SK-N-SH (cell line): ENCODE measurements around the gene SLC44A5. TPM values are rescaled to one million over a fixed set of nuclear protein-coding genes. Genes with fewer than 3 reads are reported as not detected.

Experiments
- CTCF ChIA-PET: fragments of 300-600, 350-600 bp; formaldehyde crosslinking; extraction: SDS; loops from one replicate; lab custom pipeline; 2021; lab: Yijun Ruan, JAX
- POLR2A ChIA-PET: fragments of 350-600 bp; sonication (Branson Sonifier 250); formaldehyde crosslinking; extraction: SDS; loops from one replicate; lab custom pipeline; 2020; ENCODE audit warnings: antibody characterized with exemption, inconsistent platforms; lab: Yijun Ruan, JAX
- DNase-seq: peaks from one replicate; pipeline ENCODE4 v3.0.0; 2012
- H2AFZ ChIP-seq: fragments of 200-600 bp; sonication (generic); 2 replicates; pipeline ENCODE4 v1.8.1; 2016; ENCODE audit warnings: antibody characterized with exemption, mild to moderate bottlenecking, low read depth
- H3F3A ChIP-seq: fragments of 200-600 bp; sonication (generic); replicated peaks from 2 replicates; pipeline ENCODE3; 2016; ENCODE audit warnings: antibody characterized with exemption, mild to moderate bottlenecking; ENCODE audit not compliant: insufficient read depth
- H3K27ac ChIP-seq, 2 experiments: fragments of 200-500 bp in 1 of 2; fragments of 200-600 bp in 1 of 2; sonication (Bioruptor generic) in 1 of 2; sonication (generic), shearing (Covaris generic) in 1 of 2; 2 replicates each; pipeline versions ENCODE4 v1.5.1 to v1.6.1; 2014 to 2016; ENCODE audit warnings: low read depth in 2 of 2, inconsistent platforms in 1 of 2, low read length in 1 of 2, mild to moderate bottlenecking in 1 of 2, mixed read lengths in 1 of 2
- H3K27me3 ChIP-seq: fragments of 200-600 bp; sonication (generic), shearing (Covaris generic); 2 replicates; pipeline ENCODE4 v1.6.1; 2016; ENCODE audit warnings: mixed run types; ENCODE audit not compliant: insufficient read depth
- H3K36me3 ChIP-seq, 2 experiments: fragments of 200-500 bp in 1 of 2; fragments of 200-600 bp in 1 of 2; sonication (Bioruptor generic) in 1 of 2; sonication (generic) in 1 of 2; replicated peaks in 1 of 2; 2 replicates each; pipeline versions ENCODE3 to v1.5.1; 2014 to 2016; ENCODE audit warnings: low read length in 1 of 2, mild to moderate bottlenecking in 1 of 2; ENCODE audit not compliant: insufficient read depth in 2 of 2, control insufficient read depth in 1 of 2
- H3K4me1 ChIP-seq, 2 experiments: fragments of 200-500 bp in 1 of 2; fragments of 200-600 bp in 1 of 2; sonication (Bioruptor generic) in 1 of 2; sonication (generic), shearing (Covaris generic) in 1 of 2; 2 replicates each; pipeline versions ENCODE4 v1.5.1 to v1.6.1; 2014 to 2016; ENCODE audit warnings: low read depth in 1 of 2, low read length in 1 of 2, mixed run types in 1 of 2; ENCODE audit not compliant: insufficient read depth in 2 of 2, control insufficient read depth in 1 of 2
- H3K4me2 ChIP-seq: fragments of 200-600 bp; sonication (generic), shearing (Covaris generic); 2 replicates; pipeline ENCODE4 v1.6.1; 2017; ENCODE audit warnings: mixed run types
- H3K4me3 ChIP-seq, 2 experiments: fragments of 200-500 bp in 1 of 2; fragments of 200-600 bp in 1 of 2; sonication (Bioruptor generic) in 1 of 2; sonication (generic), shearing (Covaris generic) in 1 of 2; 2 replicates each; pipeline versions ENCODE4 v1.5.1 to v1.8.1; 2014 to 2016; ENCODE audit warnings: low read depth in 2 of 2, inconsistent platforms in 1 of 2, low read length in 1 of 2, mild to moderate bottlenecking in 1 of 2, mixed read lengths in 1 of 2, moderate library complexity in 1 of 2
- H3K79me2 ChIP-seq: fragments of 200-600 bp; sonication (generic); 2 replicates; pipeline ENCODE4 v1.8.1; 2017; ENCODE audit warnings: mild to moderate bottlenecking; ENCODE audit not compliant: insufficient read depth
- H3K9ac ChIP-seq: fragments of 200-600 bp; sonication (generic); 2 replicates; pipeline ENCODE4 v1.6.1; 2017; ENCODE audit warnings: mixed run types
- H3K9me2 ChIP-seq: fragments of 200-600 bp; sonication (generic); 2 replicates; pipeline ENCODE4 v1.6.1; 2017; ENCODE audit warnings: mixed run types
- H3K9me3 ChIP-seq: fragments of 200-600 bp; sonication (generic); 2 replicates; pipeline ENCODE4 v1.6.1; 2017; ENCODE audit warnings: mixed run types, mild to moderate bottlenecking, moderate library complexity
- H4K20me1 ChIP-seq: fragments of 200-600 bp; sonication (generic); 2 replicates; pipeline ENCODE4 v1.6.1; 2017; ENCODE audit warnings: mild to moderate bottlenecking, mixed run types; ENCODE audit not compliant: insufficient read depth
- CTCF ChIP-seq: fragments of 200-600 bp; sonication (generic); IDR thresholded peaks from 2 replicates; pipeline ENCODE4 v1.6.1; 2017; ENCODE audit warnings: antibody characterized with exemption, mild to moderate bottlenecking, moderate library complexity
- EP300 ChIP-seq, 2 experiments: IDR thresholded peaks; 2 replicates each; pipeline versions ENCODE4 v1.4.0 to v1.6.1; 2012; ENCODE audit warnings: borderline replicate concordance in 1 of 2, low read depth in 1 of 2, low read length in 1 of 2
- FOXJ3 ChIP-seq: sonication (generic); formaldehyde crosslinking; IDR thresholded peaks from 2 replicates; pipeline ENCODE4 v1.5.1; 2020; ENCODE audit warnings: mild to moderate bottlenecking, missing genetic modification reagents
- MXI1 ChIP-seq: IDR thresholded peaks from 2 replicates; pipeline ENCODE4 v1.6.1; 2012; ENCODE audit warnings: mild to moderate bottlenecking, low read depth, low read length, improper control_type of control experiment
- RCOR1 ChIP-seq: fragments of 150-350 bp; IDR thresholded peaks from 2 replicates; pipeline ENCODE4 v1.6.1; 2017; ENCODE audit warnings: antibody characterized with exemption, low read length
- REST ChIP-seq: IDR thresholded peaks from 2 replicates; pipeline ENCODE4 v1.6.1; 2012; ENCODE audit warnings: mild to moderate bottlenecking, low read depth, low read length, moderate library complexity
- RFX5 ChIP-seq: IDR thresholded peaks from 2 replicates; pipeline ENCODE4 v1.6.1; 2012; ENCODE audit warnings: mild to moderate bottlenecking, improper control_type of control experiment, low read length
- RXRA ChIP-seq: IDR thresholded peaks from 2 replicates; pipeline ENCODE4 v1.4.0; 2012; ENCODE audit warnings: low read depth, mild to moderate bottlenecking, borderline replicate concordance
- TAF1 ChIP-seq: IDR thresholded peaks from 2 replicates; pipeline ENCODE4 v1.6.1; 2012; ENCODE audit warnings: low read depth, mild to moderate bottlenecking, low read length, moderate library complexity, borderline replicate concordance
- TCF12 ChIP-seq: IDR thresholded peaks from 2 replicates; pipeline ENCODE4 v1.4.0; 2012
- USF1 ChIP-seq: IDR thresholded peaks from 2 replicates; pipeline ENCODE4 v1.4.0; 2012; ENCODE audit warnings: low read depth, borderline replicate concordance
- USF2 ChIP-seq: fragments of 150-350 bp; IDR thresholded peaks from 2 replicates; pipeline ENCODE4 v1.6.1; 2017; ENCODE audit warnings: antibody characterized with exemption, low read length, low read depth, borderline replicate concordance
- YY1 ChIP-seq: IDR thresholded peaks from 2 replicates; pipeline ENCODE4 v1.4.0; 2012; ENCODE audit warnings: low read depth, mild to moderate bottlenecking
- WGBS: methylation state at CpG from one replicate; pipeline ENCODE4 v1.1.6; 2017; ENCODE audit warnings: low lambda C conversion rate; 5-methylcytosine and 5-hydroxymethylcytosine counted together
- polyA plus RNA-seq, 3 experiments: library from polyadenylated mRNA; depleted of rRNA; stranded (reverse); fragments of >200 nt; gene quantifications; 2 replicates each; pipeline ENCODE4 v1.2.3, GENCODE V29; 2012

SLC44A5 gene
- polyA plus RNA-seq, 1 of the 3 experiments (the other 2 are of a cell fraction) = 4.9 TPM

GRCh38 chr1:75170981-75171380 lies 439.9 kb downstream of the SLC44A5 start:
- DNase-seq = no peak
- Histone ChIP-seq H3K27ac (no peak overlapping the region), H3K79me2 (no peaks in the 10 kb centered on the region), H3K9ac (no peak overlapping the region), H3F3A (peaks cover 3% of the 10 kb centered on the region), H3K9me2 (no peaks in the 10 kb centered on the region), H3K4me1 (no peaks in the 10 kb centered on the region; a peak in 1 of 4 replicates), H3K27me3 (no peaks in the 10 kb centered on the region), H3K36me3 (no peaks in the 10 kb centered on the region), H3K9me3 (no peaks in the 10 kb centered on the region), H3K4me3 (no peak overlapping the region), H2AFZ (no peak overlapping the region), H3K4me2 (no peak overlapping the region), H4K20me1 (no peaks in the 10 kb centered on the region)
- CTCF ChIA-PET = interaction anchor here (4.0 kb wide), 1 partner anchor 33 kb away, joined by 16 read pairs; no protein-coding TSS in a partner anchor
- POLR2A ChIA-PET = no interaction called here
- 44% methylated on average over 2 of the region's 2 CpGs for WGBS
- TF ChIP-seq FOXJ3 (CRISPR knock-in tag) = no peak
- no peak for TF ChIP-seq CTCF
- TF ChIP-seq RFX5 = no peak
- no peak for TF ChIP-seq MXI1
- no peak for TF ChIP-seq USF1
- TF ChIP-seq RCOR1 = no peak
- TF ChIP-seq REST = no peak
- no peak for TF ChIP-seq TCF12
- no peak for TF ChIP-seq USF2
- no peak for TF ChIP-seq RXRA
- no peak for TF ChIP-seq YY1
- TF ChIP-seq EP300 (IDR thresholded peaks at IDR 0.05; ENCODE audit: borderline replicate concordance in 1 of 2, low read depth in 1 of 2, low read length in 1 of 2) = no peak
- no peak for TF ChIP-seq TAF1
